Activated B cell treated with CpG ODN at 0.5 μM for 24 hours (primary cell): ENCODE data around the gene LOXL1. TPM values are rescaled to one million over a fixed set of nuclear protein-coding genes. Genes with fewer than 3 reads are reported as not detected.

ENCODE experiments used
- ATAC-seq: fragments of 200-7000 bp; cut with Tn5 transposase; one replicate; pipeline ENCODE4 v1.10.0; 2021; ENCODE audit warnings: low read depth, mild to moderate bottlenecking, moderate library complexity
- CTCF ChIA-PET: fragments of 350-600 bp; sonication (Branson Sonifier 250); formaldehyde crosslinking; loops from one replicate; lab custom pipeline; 2021; ENCODE audit warnings: antibody characterized with exemption; lab: Charles Lee
- POLR2A ChIA-PET: fragments of 350-600 bp; sonication (Branson Sonifier 250); formaldehyde crosslinking; loops from one replicate; lab custom pipeline; 2021; ENCODE audit warnings: antibody characterized with exemption; lab: Charles Lee
- DNase-seq: peaks from one replicate; pipeline ENCODE4 v3.0.0; 2022
- H3K27ac Mint-ChIP-seq: one replicate; pipeline ENCODE4 v1.8.0; 2020; ENCODE audit warnings: mixed read lengths
- H3K27me3 Mint-ChIP-seq: one replicate; pipeline ENCODE4 v1.8.0; 2021; ENCODE audit warnings: mixed read lengths
- H3K36me3 Mint-ChIP-seq: one replicate; pipeline ENCODE4 v1.8.0; 2021; ENCODE audit warnings: low read depth, mixed read lengths
- H3K4me1 Mint-ChIP-seq: one replicate; pipeline ENCODE4 v1.8.0; 2021; ENCODE audit warnings: mixed read lengths
- H3K4me3 Mint-ChIP-seq: one replicate; pipeline ENCODE4 v1.8.0; 2020; ENCODE audit warnings: mild to moderate bottlenecking, mixed read lengths
- H3K9me3 Mint-ChIP-seq: one replicate; pipeline ENCODE4 v1.8.0; 2020; ENCODE audit warnings: mixed read lengths
- CTCF ChIP-seq: fragments of 200-600 bp; IDR thresholded peaks from one replicate; pipeline ENCODE4 v1.8.0; 2022; ENCODE audit warnings: antibody characterized with exemption, mild to moderate bottlenecking
- intact Hi-C: fragments of 100-400 bp; cut with micrococcal nuclease; formaldehyde crosslinking; loops from one replicate; pipeline ENCODE4 v1.15.1; 2024
- total RNA-seq: library from RNA; stranded (reverse); gene quantifications from 2 replicates; pipeline ENCODE4 v1.2.3, GENCODE V29; 2022

The LOXL1 gene
- total RNA-seq, 1 donor from 2014 or later = 1.1 TPM

GRCh38 chr15:73954188-73955145 lies 28.2 kb downstream of the LOXL1 start:
- TF ChIP-seq CTCF = no peak
- no peak for ATAC-seq
- no peak for DNase-seq
- Mint-ChIP-seq H3K4me3 (no peak overlapping the region), H3K4me1 (peaks cover 16% of the 10 kb centered on the region), H3K9me3 (no peaks in the 10 kb centered on the region), H3K27ac (no peak overlapping the region), H3K36me3 (no peaks in the 10 kb centered on the region), H3K27me3 (peaks cover 2% of the 10 kb centered on the region)
- intact Hi-C loops = no loop called here
- ChIA-PET CTCF (no interaction called here), POLR2A (no interaction called here)

GRCh38 chr15:73955326-73955725 lies 29.1 kb downstream of the LOXL1 start:
- Mint-ChIP-seq H3K4me3 (no peak overlapping the region), H3K36me3 (no peaks in the 10 kb centered on the region), H3K27ac (no peak overlapping the region), H3K4me1 (peaks cover 20% of the 10 kb centered on the region), H3K9me3 (no peaks in the 10 kb centered on the region), H3K27me3 (peaks cover 2% of the 10 kb centered on the region)
- intact Hi-C loops = no loop called here
- POLR2A ChIA-PET = no interaction called here
- no peak for TF ChIP-seq CTCF
- CTCF ChIA-PET = no interaction called here
- ATAC-seq (no peak), DNase-seq (no peak)

- Mint-ChIP-seq H3K4me3 (no peak overlapping the region), H3K36me3 (no peaks in the 10 kb centered on the region), H3K9me3 (no peaks in the 10 kb centered on the region), H3K27me3 (peaks cover 2% of the 10 kb centered on the region), H3K4me1 (peaks cover 13% of the 10 kb centered on the region), H3K27ac (no peak overlapping the region)
- no peak for DNase-seq
- intact Hi-C loops = no loop called here
- ATAC-seq = no peak
- ChIA-PET POLR2A (no interaction called here), CTCF (no interaction called here)
- no peak for TF ChIP-seq CTCF
Observed at GRCh38 chr15:73955861-73956742, 29.8 kb downstream of the LOXL1 start.

- ATAC-seq = no peak
- no peak overlapping the region for H3K4me3 Mint-ChIP-seq
- POLR2A ChIA-PET = no interaction called here
- CTCF ChIA-PET = interaction anchor here (0.9 kb wide), 1 partner anchor 16 kb away, joined by 3 read pairs; no protein-coding TSS in a partner anchor
- DNase-seq = no peak
- intact Hi-C loops = no loop called here
- no peak for TF ChIP-seq CTCF
- no peaks in the 10 kb centered on the region for H3K9me3 Mint-ChIP-seq
- peaks cover 11% of the 10 kb centered on the region for H3K4me1 Mint-ChIP-seq
- H3K27me3 Mint-ChIP-seq = peaks cover 2% of the 10 kb centered on the region
- no peak overlapping the region for H3K27ac Mint-ChIP-seq
- no peaks in the 10 kb centered on the region for H3K36me3 Mint-ChIP-seq
Observed at GRCh38 chr15:73956743-73957135, 30.5 kb downstream of the LOXL1 start.

GRCh38 chr15:73957276-73957675 lies 31.0 kb downstream of the LOXL1 start:
- H3K4me3 Mint-ChIP-seq = no peak overlapping the region
- H3K4me1 Mint-ChIP-seq = peaks cover 11% of the 10 kb centered on the region
- no peak overlapping the region for H3K27ac Mint-ChIP-seq
- DNase-seq = no peak
- ChIA-PET POLR2A (no interaction called here), CTCF (interaction anchor here (0.6 to 0.9 kb wide), 2 partner anchors 8 to 15 kb away, joined by 3 read pairs; no protein-coding TSS in a partner anchor)
- no peak for ATAC-seq
- intact Hi-C loops = no loop called here
- no peaks in the 10 kb centered on the region for H3K36me3 Mint-ChIP-seq
- peaks cover 2% of the 10 kb centered on the region for H3K27me3 Mint-ChIP-seq
- no peaks in the 10 kb centered on the region for H3K9me3 Mint-ChIP-seq
- no peak for TF ChIP-seq CTCF
